ENCODE data around the gene FRG2B. TPM values are rescaled to one million over a fixed set of nuclear protein-coding genes. Genes with fewer than 3 reads are reported as not detected.
A peak's percentile ranks its signal among the peaks of the same experiment; 100 is the strongest.
"Not testable (repeated sequence)": the region's sequence is repeated elsewhere in the genome, so short reads cannot be mapped to it uniquely, and the experiment has no call there.

Gene FRG2B
- total and polyA plus RNA-seq, 12 donors, result not detected

DNA sequence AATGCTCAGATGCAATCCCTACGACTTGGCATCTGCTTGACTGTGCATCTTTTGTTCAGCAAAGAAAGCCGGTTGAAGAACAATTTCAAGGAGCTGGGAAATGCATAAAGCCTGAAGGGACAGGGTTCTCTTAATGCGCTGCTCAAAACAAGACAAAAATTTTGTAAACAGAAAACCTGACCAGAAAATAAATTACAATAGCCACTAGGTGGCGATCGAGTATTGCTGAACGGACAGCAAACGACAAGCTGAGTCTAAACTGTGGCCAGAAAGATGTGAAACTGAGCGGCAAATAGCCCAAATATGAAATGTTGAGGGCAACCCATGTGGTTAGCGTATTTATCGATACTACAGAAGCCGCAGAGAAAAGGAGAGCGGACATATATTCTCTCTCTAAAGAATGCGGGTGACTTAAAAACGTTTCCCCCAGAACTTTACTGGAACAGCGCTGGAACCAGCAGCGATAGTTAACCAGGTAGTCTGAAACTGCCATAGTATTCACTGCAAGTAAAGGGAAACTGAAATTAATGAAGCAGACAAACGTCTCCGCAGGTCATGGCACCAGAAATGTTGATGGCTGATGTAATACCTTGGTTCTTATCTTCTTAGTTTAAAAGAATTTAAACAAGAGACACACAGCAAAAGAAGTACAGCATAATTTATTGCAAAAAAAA, 20.6 kb upstream of the FRG2B start:
- H3K36me3 ChIP-seq; DNase-seq; ATAC-seq; intact Hi-C loops (cut with DNase I); H3K27ac ChIP-seq; H3K4me1 ChIP-seq; H3K9me3 ChIP-seq; H3K4me3 ChIP-seq: not testable (repeated sequence)
- TF ChIP-seq, protein P1, sequence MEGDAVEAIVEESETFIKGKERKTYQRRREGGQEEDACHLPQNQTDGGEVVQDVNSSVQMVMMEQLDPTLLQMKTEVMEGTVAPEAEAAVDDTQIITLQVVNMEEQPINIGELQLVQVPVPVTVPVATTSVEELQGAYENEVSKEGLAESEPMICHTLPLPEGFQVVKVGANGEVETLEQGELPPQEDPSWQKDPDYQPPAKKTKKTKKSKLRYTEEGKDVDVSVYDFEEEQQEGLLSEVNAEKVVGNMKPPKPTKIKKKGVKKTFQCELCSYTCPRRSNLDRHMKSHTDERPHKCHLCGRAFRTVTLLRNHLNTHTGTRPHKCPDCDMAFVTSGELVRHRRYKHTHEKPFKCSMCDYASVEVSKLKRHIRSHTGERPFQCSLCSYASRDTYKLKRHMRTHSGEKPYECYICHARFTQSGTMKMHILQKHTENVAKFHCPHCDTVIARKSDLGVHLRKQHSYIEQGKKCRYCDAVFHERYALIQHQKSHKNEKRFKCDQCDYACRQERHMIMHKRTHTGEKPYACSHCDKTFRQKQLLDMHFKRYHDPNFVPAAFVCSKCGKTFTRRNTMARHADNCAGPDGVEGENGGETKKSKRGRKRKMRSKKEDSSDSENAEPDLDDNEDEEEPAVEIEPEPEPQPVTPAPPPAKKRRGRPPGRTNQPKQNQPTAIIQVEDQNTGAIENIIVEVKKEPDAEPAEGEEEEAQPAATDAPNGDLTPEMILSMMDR (IDR thresholded peaks at IDR 0.05), result peak; percentile 15 to 56 (median 39)
- WGBS, 2 donors, result 6% methylated on average over 12 of the region's 18 CpGs
- peaks cover 0 to 16% (median 3%) of the 10 kb centered on the region in 7 donors for H3K27me3 ChIP-seq

DNA sequence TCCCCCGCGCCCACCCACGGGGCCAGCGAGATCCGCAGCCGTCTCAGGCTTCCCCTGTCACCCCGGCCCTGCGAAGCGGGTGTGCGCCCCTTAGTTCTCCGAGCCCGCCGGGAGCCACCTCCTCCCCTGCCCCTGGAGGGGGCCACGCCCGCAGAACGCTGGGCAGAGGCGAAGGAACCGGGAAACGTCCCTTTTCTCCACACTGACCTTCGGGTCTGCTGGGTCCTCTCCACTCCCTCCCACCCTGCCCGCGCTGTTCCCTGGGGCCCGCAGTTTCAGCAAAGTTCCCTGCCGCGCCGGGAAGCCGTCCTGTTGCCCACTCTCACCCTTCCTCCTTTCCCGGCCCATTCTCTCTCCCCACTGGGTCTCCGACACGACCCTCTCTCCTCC, 11.2 kb upstream of the FRG2B start:
- H3K36me3 ChIP-seq; H3K27ac ChIP-seq; ATAC-seq; intact Hi-C loops (cut with DNase I); H3K4me1 ChIP-seq; DNase-seq; H3K9me3 ChIP-seq: not testable (repeated sequence)
- H3K27me3 ChIP-seq, result peaks cover 0 to 68% (median 47%) of the 10 kb centered on the region in 7 donors
- 16 to 37% methylated on average over 4 to 17 of the region's 30 CpGs for WGBS, 2 donors
- H3K4me3 ChIP-seq, result peak overlapping the region in 2 of 10 donors; percentile 14 to 31

DNA sequence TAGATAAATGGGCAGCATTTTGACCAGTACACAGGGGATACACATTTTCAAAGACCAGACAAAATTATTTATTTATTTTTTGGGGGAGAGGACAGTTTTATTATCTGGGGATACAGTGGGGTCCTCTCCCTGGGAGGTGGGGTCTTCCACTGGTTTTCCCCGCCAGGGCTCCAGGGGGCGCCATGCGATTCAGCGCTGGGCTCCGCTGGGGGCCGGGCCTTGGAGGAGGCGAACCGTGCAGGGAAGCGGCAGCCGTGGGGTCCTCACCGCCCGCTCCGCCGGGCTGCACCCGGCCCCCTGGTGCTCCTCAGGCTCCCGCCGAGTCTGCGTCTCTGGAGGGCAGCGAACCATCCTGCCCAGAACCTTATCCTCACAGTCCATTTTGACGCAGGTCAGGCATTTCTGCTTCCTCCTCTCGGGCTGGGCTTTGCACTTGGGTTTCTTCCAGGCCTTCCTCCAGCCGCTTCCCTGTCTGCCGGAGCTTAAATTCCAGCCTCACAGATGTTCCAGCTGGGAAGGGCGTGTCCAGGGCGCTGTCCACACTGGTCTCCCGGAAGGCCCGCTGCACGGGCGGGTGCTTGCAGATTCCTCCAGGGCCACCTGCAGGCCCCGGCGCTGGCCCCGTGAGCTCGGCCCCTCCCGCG, 10.7 kb upstream of the FRG2B start:
- H3K36me3 ChIP-seq; ATAC-seq; H3K4me1 ChIP-seq; H3K27ac ChIP-seq; intact Hi-C loops (cut with DNase I); H3K9me3 ChIP-seq; DNase-seq: not testable (repeated sequence)
- 7 to 8% methylated on average over 6 of the region's 35 CpGs for WGBS, 2 donors
- Histone ChIP-seq H3K4me3 (peak overlapping the region in 1 of 10 donors; percentile 31), H3K27me3 (peaks cover 0 to 71% (median 48%) of the 10 kb centered on the region in 7 donors)
- TF ChIP-seq, protein P1 (IDR thresholded peaks at IDR 0.05), result peak in 1 of 9 donors; percentile 14

DNA sequence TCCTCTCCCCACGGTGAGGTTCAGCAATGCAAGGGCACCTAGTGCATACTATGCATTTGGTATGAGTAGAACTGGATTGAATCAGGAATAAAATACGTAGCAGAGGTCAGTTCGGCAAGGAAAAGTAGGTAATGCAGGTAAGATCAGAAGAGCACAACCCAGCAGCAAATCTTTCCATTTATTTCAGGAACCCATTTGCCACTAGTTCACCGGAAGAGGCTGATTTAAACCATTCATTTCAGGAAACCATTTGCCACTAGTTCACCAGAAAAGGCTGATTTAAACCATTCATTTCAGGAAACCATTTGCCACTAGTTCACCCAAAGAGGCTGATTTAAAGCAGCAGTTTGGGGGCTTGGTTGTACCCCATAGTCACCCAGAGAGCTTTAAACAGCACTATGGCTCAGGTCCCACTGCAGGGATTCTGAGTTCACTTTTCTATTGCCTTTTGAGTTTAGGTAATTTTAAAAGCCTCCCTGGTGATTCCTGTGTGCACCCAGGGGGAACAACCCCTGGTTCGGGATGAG, 4.2 kb upstream of the FRG2B start:
- peaks cover 0 to 35% (median 30%) of the 10 kb centered on the region in 7 donors for H3K27me3 ChIP-seq
- WGBS, 2 donors, result 69 to 73% methylated on average over 2 of the region's 5 CpGs
- H3K4me1 ChIP-seq; H3K9me3 ChIP-seq; intact Hi-C loops (cut with DNase I); H3K4me3 ChIP-seq; ATAC-seq; H3K36me3 ChIP-seq; H3K27ac ChIP-seq; DNase-seq: not testable (repeated sequence)

DNA sequence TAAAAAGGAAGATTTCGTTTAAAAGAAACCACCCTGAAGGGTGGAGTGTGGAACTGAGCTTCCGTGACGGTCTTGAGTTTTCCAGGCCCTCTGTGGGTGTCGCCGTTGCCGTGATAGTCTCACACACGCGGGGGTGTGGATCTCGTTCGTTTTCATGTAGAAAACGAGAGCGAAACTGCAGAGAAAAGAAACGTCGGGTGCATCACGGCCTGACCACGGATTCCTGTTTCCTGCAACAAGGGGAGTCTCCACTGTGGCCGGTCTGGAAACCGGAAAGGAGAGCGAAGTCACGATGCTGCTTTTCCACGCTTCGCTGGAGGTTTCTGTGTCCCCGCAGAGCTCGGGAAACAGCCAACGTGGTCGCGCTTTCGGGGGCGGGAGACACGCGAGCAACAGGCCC, 4.1 kb downstream of the FRG2B start:
- H3K36me3 ChIP-seq; H3K27ac ChIP-seq; intact Hi-C loops (cut with DNase I); ATAC-seq; DNase-seq; H3K4me3 ChIP-seq; H3K9me3 ChIP-seq; H3K4me1 ChIP-seq: not testable (repeated sequence)
- peaks cover 0 to 37% (median 29%) of the 10 kb centered on the region in 7 donors for H3K27me3 ChIP-seq
- 24 to 49% methylated on average over 20 to 24 of the region's 31 CpGs for WGBS, 2 donors

All from heart right ventricle (tissue), 16 donors.